ENCODE data around the gene ARL6IP4.

GRCh38 chr12:122965851-122966742, 14.4 kb upstream of the ARL6IP4 start, which contains the start of gene ABCB9:
- 0 out of 2 replicates have a peak, but pooled peaks have one; percentile 56 for TF ChIP-seq HOXC10 (CRISPR knock-in tag; IDR thresholded peaks at IDR 0.05)
- TF ChIP-seq KLF1 (tag by site-specific recombination; IDR thresholded peaks at IDR 0.05): no peak
- TF ChIP-seq ZNF610 (tag by site-specific recombination; IDR thresholded peaks at IDR 0.05; ENCODE audit: borderline replicate concordance): no peak
- TF ChIP-seq CTCF (tag by site-specific recombination; IDR thresholded peaks at IDR 0.05): no peak
- TF ChIP-seq ZNF155 (tag by site-specific recombination; IDR thresholded peaks at IDR 0.05): no peak
- no peak for TF ChIP-seq HOXA7 (CRISPR knock-in tag; IDR thresholded peaks at IDR 0.05; ENCODE audit: borderline replicate concordance)
